HG03095 (cell line): ENCODE measurements around the gene CAP2.
"Not testable (repeated sequence)": the region's sequence is repeated elsewhere in the genome, so short reads cannot be mapped to it uniquely, and the experiment has no call there.

Source experiments
- ATAC-seq: cut with Tn5 transposase; IDR thresholded peaks from one replicate; pipeline ENCODE4 v1.9.1; 2021; ENCODE audit warnings: moderate library complexity; ENCODE audit not compliant: unreplicated experiment

Gene CAP2

GRCh38 chr6:17395112-17395511, 1.7 kb downstream of the CAP2 start:
- no peak for ATAC-seq

- ATAC-seq = no peak
Observed at GRCh38 chr6:17396256-17396655, 2.9 kb downstream of the CAP2 start.

- no peak for ATAC-seq
Observed at GRCh38 chr6:17397764-17398194, 4.4 kb downstream of the CAP2 start.

- ATAC-seq = not testable (repeated sequence)
Observed at GRCh38 chr6:17405181-17405943, 12.0 kb downstream of the CAP2 start.

- no peak for ATAC-seq
Observed at GRCh38 chr6:17405944-17406245, 12.5 kb downstream of the CAP2 start.

GRCh38 chr6:17408081-17408480, 14.7 kb downstream of the CAP2 start:
- no peak for ATAC-seq

GRCh38 chr6:17410281-17410680, 16.9 kb downstream of the CAP2 start:
- no peak for ATAC-seq

- ATAC-seq = no peak
Observed at GRCh38 chr6:17413313-17413750, 19.9 kb downstream of the CAP2 start.

- not testable (repeated sequence) for ATAC-seq
Observed at GRCh38 chr6:17414395-17414794, 21.0 kb downstream of the CAP2 start.

GRCh38 chr6:17415321-17415720, 21.9 kb downstream of the CAP2 start:
- no peak for ATAC-seq

- no peak for ATAC-seq
Observed at GRCh38 chr6:17416806-17417205, 23.4 kb downstream of the CAP2 start.

- no peak for ATAC-seq
Observed at GRCh38 chr6:17417817-17418216, 24.4 kb downstream of the CAP2 start.

GRCh38 chr6:17418281-17419188, 25.1 kb downstream of the CAP2 start:
- no peak for ATAC-seq

- no peak for ATAC-seq
Observed at GRCh38 chr6:17419189-17419575, 25.8 kb downstream of the CAP2 start.

- no peak for ATAC-seq
Observed at GRCh38 chr6:17420368-17420767, 27.0 kb downstream of the CAP2 start.

- ATAC-seq = no peak
Observed at GRCh38 chr6:17421406-17421805, 28.0 kb downstream of the CAP2 start.

- no peak for ATAC-seq
Observed at GRCh38 chr6:17423026-17423425, 29.6 kb downstream of the CAP2 start.

GRCh38 chr6:17427062-17427461, 33.7 kb downstream of the CAP2 start:
- no peak for ATAC-seq

GRCh38 chr6:17427617-17428016, 34.2 kb downstream of the CAP2 start:
- no peak for ATAC-seq

GRCh38 chr6:17428595-17429120, 35.3 kb downstream of the CAP2 start:
- ATAC-seq = not testable (repeated sequence)

- ATAC-seq = no peak
Observed at GRCh38 chr6:17429383-17430061, 36.1 kb downstream of the CAP2 start.
